Fibroblast of lung (primary cell): Measurements from ENCODE around the gene GALNT17.

Experiments used
- CTCF ChIP-seq, 2 donors: IDR thresholded peaks in 1 of 2; conservative IDR thresholded peaks in 1 of 2; 1 replicate in 1 of 2; 2 replicates in 1 of 2; pipeline ENCODE4 v1.5.1; 2011 to 2012; ENCODE audit warnings: low read length in 2 of 2, control low read depth in 1 of 2, inconsistent platforms in 1 of 2, low read depth in 1 of 2, mild to moderate bottlenecking in 1 of 2
- EZH2 ChIP-seq: IDR thresholded peaks from 2 replicates; pipeline ENCODE4 v1.5.1; 2012; ENCODE audit warnings: low read length, control low read depth, mild to moderate bottlenecking; ENCODE audit errors: missing control alignments

- TF ChIP-seq EZH2 (no peak), CTCF (conservative IDR thresholded peaks at IDR 0.05 in 1 of 2, IDR thresholded peaks at IDR 0.05 in 1 of 2; ENCODE audit: low read depth in 1 of 2, low read length in 2 of 2) (no peak)
Measured at GRCh38 chr7:71130031-71130679, 1.8 kb upstream of the GALNT17 start.
